ENCODE data around the gene RFX8. TPM values are rescaled to one million over a fixed set of nuclear protein-coding genes. Genes with fewer than 3 reads are reported as not detected.
A peak's percentile ranks its signal among the peaks of the same experiment; 100 is the strongest.

The RFX8 gene
- total and polyA plus RNA-seq, 9 of the 15 experiments (the other 6 are each of a cell fraction or from before 2014, with no cell fraction given): not detected

DNA sequence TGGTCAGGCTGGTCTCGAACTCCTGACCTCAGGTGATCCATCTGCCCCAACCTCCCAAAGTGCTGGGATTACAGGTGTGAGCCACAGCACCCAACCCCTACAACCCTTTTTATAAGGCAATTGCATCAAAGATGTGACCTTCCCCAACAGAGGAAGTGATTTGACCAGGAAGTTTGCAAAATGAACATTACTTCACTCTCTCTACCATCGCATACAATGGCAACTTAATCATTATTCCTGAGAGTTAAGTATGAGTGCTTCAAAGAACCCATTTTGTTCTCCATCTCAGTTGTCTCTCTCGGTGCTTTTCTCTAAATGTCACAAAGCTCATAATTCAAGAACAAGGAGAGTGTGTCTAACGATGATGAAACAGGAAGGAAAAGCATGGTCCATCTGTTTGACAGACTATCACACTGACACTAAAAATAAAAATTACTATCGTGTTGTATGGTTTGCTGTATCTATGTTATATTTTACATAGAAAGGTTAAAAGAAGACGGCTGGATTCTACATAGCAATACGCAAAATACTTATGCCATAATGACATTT lies 69.5 kb downstream of the RFX8 start:
- Histone ChIP-seq H2AFZ (ENCODE audit: low read depth, low read length) (no peak overlapping the region), H3K4me2 (ENCODE audit: insufficient read depth, low read length) (no peak overlapping the region), H3K79me2 (ENCODE audit: control insufficient read depth, insufficient read depth, low read length) (no peaks in the 10 kb centered on the region), H3K9me3 (replicated peaks; ENCODE audit: control insufficient read depth, insufficient read depth, low read depth, low read length) (no peaks in the 10 kb centered on the region), H3K27ac (ENCODE audit: extremely low read depth, low read depth, low read length) (no peak overlapping the region), H4K20me1 (replicated peaks; ENCODE audit: control insufficient read depth, insufficient read depth, low read length) (0 out of 2 replicates have a peak, but pooled peaks cover under 1% of the 10 kb centered on the region), H3K4me3 (no peak overlapping the region), H3K9me1 (ENCODE audit: control insufficient read depth, insufficient read depth, low read length) (no peaks in the 10 kb centered on the region), H3K9ac (ENCODE audit: insufficient read depth in 1 of 2, low read depth in 2 of 2, low read length in 2 of 2) (no peak overlapping the region), H3K4me1 (replicated peaks in 1 of 2; ENCODE audit: control insufficient read depth in 2 of 2, insufficient read depth in 2 of 2, low read length in 2 of 2) (no peaks in the 10 kb centered on the region), H3K36me3 (ENCODE audit: control insufficient read depth, insufficient read depth, low read length) (no peaks in the 10 kb centered on the region), H3K27me3 (ENCODE audit: control insufficient read depth in 2 of 2, insufficient read depth in 2 of 2, low read length in 2 of 2) (peaks cover 25 to 70% of the 10 kb centered on the region in 2 experiments)
- 1% methylated on average over 7 of the region's 7 CpGs for WGBS (ENCODE audit: insufficient coverage, low coverage, missing lambda C conversion rate)
- ChIA-PET CTCF (ENCODE audit: low intra/inter-chr PET ratio) (no interaction called here), POLR2A (no interaction called here)
- no TSS peak for BruUV-seq (replicated peaks)
- in situ Hi-C loops (cut with MboI): no loop called here
- DNase-seq (ENCODE audit: extremely low read depth in 1 of 4, low spot score in 3 of 4) (no peak), ATAC-seq (no peak), FAIRE-seq (no peak)
- intact Hi-C loops (cut with micrococcal nuclease): loop anchor here (10.0 kb wide), 1 partner anchor 371 kb away; no protein-coding TSS in a partner anchor
- TF ChIP-seq, protein P1, sequence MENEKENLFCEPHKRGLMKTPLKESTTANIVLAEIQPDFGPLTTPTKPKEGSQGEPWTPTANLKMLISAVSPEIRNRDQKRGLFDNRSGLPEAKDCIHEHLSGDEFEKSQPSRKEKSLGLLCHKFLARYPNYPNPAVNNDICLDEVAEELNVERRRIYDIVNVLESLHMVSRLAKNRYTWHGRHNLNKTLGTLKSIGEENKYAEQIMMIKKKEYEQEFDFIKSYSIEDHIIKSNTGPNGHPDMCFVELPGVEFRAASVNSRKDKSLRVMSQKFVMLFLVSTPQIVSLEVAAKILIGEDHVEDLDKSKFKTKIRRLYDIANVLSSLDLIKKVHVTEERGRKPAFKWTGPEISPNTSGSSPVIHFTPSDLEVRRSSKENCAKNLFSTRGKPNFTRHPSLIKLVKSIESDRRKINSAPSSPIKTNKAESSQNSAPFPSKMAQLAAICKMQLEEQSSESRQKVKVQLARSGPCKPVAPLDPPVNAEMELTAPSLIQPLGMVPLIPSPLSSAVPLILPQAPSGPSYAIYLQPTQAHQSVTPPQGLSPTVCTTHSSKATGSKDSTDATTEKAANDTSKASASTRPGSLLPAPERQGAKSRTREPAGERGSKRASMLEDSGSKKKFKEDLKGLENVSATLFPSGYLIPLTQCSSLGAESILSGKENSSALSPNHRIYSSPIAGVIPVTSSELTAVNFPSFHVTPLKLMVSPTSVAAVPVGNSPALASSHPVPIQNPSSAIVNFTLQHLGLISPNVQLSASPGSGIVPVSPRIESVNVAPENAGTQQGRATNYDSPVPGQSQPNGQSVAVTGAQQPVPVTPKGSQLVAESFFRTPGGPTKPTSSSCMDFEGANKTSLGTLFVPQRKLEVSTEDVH (IDR thresholded peaks at IDR 0.05; ENCODE audit: low read depth, partially characterized antibody): no peak
- TF ChIP-seq, protein P2, sequence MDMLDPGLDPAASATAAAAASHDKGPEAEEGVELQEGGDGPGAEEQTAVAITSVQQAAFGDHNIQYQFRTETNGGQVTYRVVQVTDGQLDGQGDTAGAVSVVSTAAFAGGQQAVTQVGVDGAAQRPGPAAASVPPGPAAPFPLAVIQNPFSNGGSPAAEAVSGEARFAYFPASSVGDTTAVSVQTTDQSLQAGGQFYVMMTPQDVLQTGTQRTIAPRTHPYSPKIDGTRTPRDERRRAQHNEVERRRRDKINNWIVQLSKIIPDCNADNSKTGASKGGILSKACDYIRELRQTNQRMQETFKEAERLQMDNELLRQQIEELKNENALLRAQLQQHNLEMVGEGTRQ (CRISPR knock-in tag; IDR thresholded peaks at IDR 0.05): no peak
- no peak for TF ChIP-seq CHD2 (IDR thresholded peaks at IDR 0.05; ENCODE audit: low read depth, low read length)
- TF ChIP-seq POLR3G (IDR thresholded peaks at IDR 0.05; ENCODE audit: extremely low read depth, insufficient read length, insufficient replicate concordance): no peak
- TF ChIP-seq SMAD4 (CRISPR knock-in tag; conservative IDR thresholded peaks at IDR 0.05): no peak
- peak; percentile 23 for TF ChIP-seq MEIS2 (IDR thresholded peaks at IDR 0.05; ENCODE audit: partially characterized antibody)
- no peak for TF ChIP-seq ZNF354B (CRISPR knock-in tag; IDR thresholded peaks at IDR 0.05)
- no peak for TF ChIP-seq HDAC8 (tag; IDR thresholded peaks at IDR 0.05)
- TF ChIP-seq CEBPG (CRISPR knock-in tag; IDR thresholded peaks at IDR 0.05): no peak
- TF ChIP-seq CEBPG (tag; conservative IDR thresholded peaks at IDR 0.05 in 1 of 2, IDR thresholded peaks at IDR 0.05 in 1 of 2): 0 out of 4 replicates have a peak, but pooled peaks of 1 of the 2 experiments have one; percentile 17
- TF ChIP-seq, protein P3, sequence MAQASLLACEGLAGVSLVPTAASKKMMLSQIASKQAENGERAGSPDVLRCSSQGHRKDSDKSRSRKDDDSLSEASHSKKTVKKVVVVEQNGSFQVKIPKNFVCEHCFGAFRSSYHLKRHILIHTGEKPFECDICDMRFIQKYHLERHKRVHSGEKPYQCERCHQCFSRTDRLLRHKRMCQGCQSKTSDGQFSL (CRISPR knock-in tag; IDR thresholded peaks at IDR 0.05): no peak
- TF ChIP-seq, protein P3 (tag; IDR thresholded peaks at IDR 0.05): no peak
- no peak for TF ChIP-seq SPI1 (IDR thresholded peaks at IDR 0.05; ENCODE audit: borderline replicate concordance, low read depth, low read length)
- no peak for TF ChIP-seq LCOR (CRISPR knock-in tag; IDR thresholded peaks at IDR 0.05)
- TF ChIP-seq, protein P4, sequence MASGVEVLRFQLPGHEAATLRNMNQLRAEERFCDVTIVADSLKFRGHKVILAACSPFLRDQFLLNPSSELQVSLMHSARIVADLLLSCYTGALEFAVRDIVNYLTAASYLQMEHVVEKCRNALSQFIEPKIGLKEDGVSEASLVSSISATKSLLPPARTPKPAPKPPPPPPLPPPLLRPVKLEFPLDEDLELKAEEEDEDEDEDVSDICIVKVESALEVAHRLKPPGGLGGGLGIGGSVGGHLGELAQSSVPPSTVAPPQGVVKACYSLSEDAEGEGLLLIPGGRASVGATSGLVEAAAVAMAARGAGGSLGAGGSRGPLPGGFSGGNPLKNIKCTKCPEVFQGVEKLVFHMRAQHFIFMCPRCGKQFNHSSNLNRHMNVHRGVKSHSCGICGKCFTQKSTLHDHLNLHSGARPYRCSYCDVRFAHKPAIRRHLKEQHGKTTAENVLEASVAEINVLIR (CRISPR knock-in tag; IDR thresholded peaks at IDR 0.05): no peak

Measured in K562 (cell line).